ENCODE data around the gene KIAA0930. TPM values are rescaled to one million over a fixed set of nuclear protein-coding genes. Genes with fewer than 3 reads are reported as not detected.
"Not testable (repeated sequence)": the region's sequence is repeated elsewhere in the genome, so short reads cannot be mapped to it uniquely, and the experiment has no call there.

KIAA0930 gene
- 53.0 TPM for polyA plus RNA-seq (2012; ENCODE audit: insufficient read depth, insufficient read length)

DNA sequence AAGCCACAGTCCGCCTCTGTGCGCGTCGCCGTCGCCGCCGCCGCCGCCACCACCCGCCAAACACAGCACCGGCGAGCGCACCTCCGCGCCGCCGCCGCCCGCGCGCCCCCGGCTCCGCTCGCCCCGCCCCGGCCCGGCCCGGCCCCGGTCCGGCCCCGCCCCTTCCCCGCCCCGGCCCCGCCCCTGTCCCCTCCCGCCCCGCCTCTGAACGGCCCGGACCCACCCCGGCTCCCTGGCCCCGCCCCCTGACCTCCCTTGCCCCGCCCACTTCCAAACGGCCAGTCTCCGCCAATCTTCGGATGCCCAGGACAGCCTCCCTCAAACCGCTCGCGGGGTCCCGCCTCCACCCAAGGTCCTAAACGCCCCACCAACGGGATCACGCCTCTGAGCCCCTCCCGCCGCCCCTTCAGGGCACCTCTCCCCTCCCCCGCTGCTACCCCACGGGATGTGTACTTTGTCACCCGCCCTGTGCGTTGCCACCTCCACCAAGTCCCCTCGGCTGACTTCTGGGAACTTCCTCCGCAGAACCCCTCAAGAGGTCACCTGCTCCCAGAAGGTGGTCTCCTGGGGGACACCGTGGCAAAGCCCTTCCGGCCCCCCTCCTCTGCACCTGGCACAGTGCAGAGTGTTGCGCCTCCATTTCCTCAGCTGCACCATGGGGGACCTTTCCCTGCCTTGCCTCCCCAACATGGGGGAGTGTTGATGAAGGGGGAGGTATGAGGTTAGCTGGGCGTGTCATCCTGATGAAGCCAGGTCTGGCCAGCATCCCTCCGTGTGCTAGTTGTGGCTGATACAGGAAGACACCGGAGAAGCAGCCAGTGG lies at the start of gene KIAA0930:
KIAA0930 (minus strand) TSS at position 85 of the 822 bp plus-strand sequence. CDS start 191 bp downstream, outside the sequence.
- peak; percentile 77 for DNase-seq (ENCODE audit: low read depth, low spot score)
- peak within 1 kb of the TSS; percentile 62 for H3K4me3 ChIP-seq (ENCODE audit: low read length)

GRCh38 chr22:45286854-45287551 lies 46.3 kb upstream of the KIAA0930 start:
- H3K4me3 ChIP-seq (ENCODE audit: low read length), result no peak overlapping the region
- DNase-seq (ENCODE audit: low read depth, low spot score), result no peak

GRCh38 chr22:45285263-45286058 lies 44.8 kb upstream of the KIAA0930 start:
- no peak overlapping the region for H3K4me3 ChIP-seq (ENCODE audit: low read length)
- no peak for DNase-seq (ENCODE audit: low read depth, low spot score)

GRCh38 chr22:45284705-45285262 lies 44.1 kb upstream of the KIAA0930 start, which contains the start of gene UPK3A:
Gene UPK3A (plus strand): TSS chr22:45284949. CDS start chr22:45285014, 65 bp downstream.
- no peak within 1 kb of the TSS for H3K4me3 ChIP-seq (ENCODE audit: low read length)
- no peak for DNase-seq (ENCODE audit: low read depth, low spot score)

DNA sequence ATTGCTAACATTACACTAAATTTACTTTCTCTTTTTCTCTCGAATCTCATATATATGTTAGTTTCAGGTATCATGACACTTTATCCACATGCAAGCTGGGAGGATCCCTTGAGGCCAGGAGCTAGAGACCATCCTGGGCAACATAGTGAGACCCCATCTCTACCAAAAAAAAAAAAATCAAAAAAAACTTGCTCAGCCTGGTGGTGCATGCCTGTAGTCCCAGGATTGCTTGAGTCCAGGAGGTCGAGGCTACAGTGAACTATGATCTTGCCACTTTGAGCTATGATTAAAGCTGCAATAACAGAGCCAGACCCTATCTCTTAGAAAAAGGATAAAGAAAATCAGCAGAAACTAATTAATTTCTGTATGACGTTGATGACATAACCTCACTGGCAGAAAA lies 40.3 kb upstream of the KIAA0930 start:
- no peak for DNase-seq (ENCODE audit: low read depth, low spot score)
- no peak overlapping the region for H3K4me3 ChIP-seq (ENCODE audit: low read length)

DNA sequence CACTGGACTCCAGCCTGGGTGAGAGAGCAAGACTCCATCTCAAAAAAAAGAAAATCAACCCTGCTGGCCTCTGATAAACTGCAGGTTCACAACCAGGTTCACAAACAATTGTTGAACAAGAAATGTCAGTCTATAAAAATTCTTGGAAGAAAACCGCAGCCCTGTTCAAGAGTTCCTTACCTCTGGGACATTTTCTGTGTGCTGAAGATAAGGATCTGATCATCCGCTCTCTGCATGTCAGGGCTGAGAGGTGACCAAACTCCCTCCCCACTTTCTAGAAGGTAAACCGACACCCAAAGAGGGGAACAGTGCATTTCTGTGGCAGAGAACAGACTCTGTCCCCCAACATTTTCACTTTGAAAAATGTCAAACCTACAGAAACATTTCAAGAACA lies 39.9 kb upstream of the KIAA0930 start:
- DNase-seq (ENCODE audit: low read depth, low spot score), result no peak
- H3K4me3 ChIP-seq (ENCODE audit: low read length), result no peak overlapping the region

DNA sequence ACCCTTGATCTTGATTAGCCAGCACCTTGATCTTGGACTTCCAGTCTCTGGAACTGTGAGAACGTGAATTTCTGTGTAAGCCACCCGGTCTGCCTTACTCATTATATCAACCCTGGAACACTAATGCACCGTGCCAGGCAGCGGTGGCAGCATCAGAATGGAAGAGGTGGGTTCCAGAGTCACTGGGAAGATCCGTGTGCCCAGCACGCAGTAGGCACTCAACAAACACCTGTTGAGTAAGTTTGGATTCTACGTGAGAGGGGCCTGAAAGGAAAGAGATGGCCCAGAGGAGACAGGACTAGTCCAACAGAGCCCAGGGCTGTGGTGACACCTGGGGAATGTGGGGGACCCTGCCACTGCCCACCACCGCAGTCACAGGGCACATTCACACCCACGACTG lies 37.4 kb upstream of the KIAA0930 start:
- DNase-seq (ENCODE audit: low read depth, low spot score), result no peak
- H3K4me3 ChIP-seq (ENCODE audit: low read length), result no peak overlapping the region

DNA sequence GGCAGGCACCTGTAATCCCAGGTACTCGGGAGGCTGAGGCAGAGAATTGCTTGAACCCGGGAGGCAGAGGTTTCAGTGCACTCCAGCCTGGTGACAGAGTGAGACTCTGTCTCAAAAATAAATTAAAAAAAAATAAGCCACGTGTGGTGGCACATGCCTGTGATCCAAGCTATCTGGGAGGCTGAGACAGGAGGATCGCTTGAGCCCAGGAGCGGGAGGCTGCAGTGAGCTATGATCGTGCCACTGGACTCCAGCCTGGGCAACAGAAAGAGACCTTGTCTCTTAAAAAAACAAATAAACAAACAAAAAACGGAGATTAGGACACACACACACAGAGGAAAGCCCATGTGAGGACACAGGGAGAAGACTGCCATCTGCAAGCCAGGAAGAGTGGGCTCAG lies 37.0 kb upstream of the KIAA0930 start:
- DNase-seq (ENCODE audit: low read depth, low spot score); H3K4me3 ChIP-seq (ENCODE audit: low read length): not testable (repeated sequence)

DNA sequence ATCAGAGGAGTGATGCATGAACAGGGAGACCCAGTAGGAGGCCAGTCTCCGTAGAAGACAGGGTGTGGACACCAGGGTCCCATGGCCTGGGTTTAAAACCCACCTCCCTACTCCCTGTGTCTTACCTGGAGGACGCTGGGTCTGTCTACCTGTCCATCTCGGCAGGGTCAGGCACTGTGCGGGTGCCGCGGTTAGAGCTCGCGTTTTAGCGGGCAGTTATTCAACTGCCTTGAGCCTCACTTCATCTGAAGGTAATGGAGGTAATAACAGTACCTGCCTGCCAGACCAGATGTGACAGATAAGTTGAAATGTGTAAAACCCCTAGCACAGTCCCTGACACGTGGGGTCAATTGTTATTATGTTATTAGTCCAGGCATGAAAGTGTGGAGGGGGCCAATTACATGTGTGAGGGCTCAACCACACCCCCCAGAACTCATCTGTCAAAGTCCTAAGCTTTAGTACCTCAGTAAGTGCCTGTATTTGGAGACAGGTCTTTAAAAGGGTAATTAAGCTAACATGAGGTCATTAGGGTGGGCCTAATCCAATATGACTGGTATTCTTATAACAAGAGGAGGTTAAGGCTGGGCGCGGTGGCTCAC lies 35.9 kb upstream of the KIAA0930 start:
- no peak overlapping the region for H3K4me3 ChIP-seq (ENCODE audit: low read length)
- no peak for DNase-seq (ENCODE audit: low read depth, low spot score)

DNA sequence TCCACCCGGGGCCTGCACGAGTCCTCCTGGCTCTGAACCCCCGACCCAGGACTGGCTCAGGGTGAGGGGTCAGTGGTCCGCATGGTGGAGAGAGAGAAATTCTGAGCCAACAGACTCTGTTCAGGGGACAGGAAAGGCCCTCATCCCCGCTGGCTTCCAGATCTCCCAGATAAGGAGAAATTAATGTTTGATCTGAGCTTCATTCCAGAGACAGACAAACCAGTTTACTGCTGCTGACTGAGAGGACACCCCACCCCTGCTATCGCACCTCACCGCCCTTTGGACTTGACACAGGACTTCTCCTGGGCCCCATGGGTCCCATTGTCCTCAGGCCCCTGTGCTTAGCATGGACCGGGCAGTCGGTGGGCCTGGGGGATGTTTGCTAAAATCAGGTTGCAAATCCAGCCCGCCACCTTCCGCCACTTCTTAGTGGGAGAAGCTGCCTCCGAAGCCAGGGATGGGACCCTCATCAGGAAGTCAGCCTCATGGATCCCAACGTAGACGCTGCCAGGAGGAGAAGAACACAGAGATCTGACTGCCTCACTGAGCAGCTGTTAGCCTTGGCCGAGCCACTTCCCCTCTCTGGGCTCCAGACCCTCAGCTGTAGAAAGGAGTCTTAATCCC lies 32.9 kb upstream of the KIAA0930 start:
- DNase-seq (ENCODE audit: low read depth, low spot score), result no peak

GRCh38 chr22:45272498-45272897 lies 31.8 kb upstream of the KIAA0930 start:
- no peak for DNase-seq (ENCODE audit: low read depth, low spot score)
- no peak overlapping the region for H3K4me3 ChIP-seq (ENCODE audit: low read length)

More for the DNA sequence above, 32.9 kb upstream of the KIAA0930 start:
- no peak overlapping the region for H3K4me3 ChIP-seq (ENCODE audit: low read length)

GRCh38 chr22:45271667-45272201 lies 31.0 kb upstream of the KIAA0930 start:
- DNase-seq (ENCODE audit: low read depth, low spot score), result no peak
- no peak overlapping the region for H3K4me3 ChIP-seq (ENCODE audit: low read length)

DNA sequence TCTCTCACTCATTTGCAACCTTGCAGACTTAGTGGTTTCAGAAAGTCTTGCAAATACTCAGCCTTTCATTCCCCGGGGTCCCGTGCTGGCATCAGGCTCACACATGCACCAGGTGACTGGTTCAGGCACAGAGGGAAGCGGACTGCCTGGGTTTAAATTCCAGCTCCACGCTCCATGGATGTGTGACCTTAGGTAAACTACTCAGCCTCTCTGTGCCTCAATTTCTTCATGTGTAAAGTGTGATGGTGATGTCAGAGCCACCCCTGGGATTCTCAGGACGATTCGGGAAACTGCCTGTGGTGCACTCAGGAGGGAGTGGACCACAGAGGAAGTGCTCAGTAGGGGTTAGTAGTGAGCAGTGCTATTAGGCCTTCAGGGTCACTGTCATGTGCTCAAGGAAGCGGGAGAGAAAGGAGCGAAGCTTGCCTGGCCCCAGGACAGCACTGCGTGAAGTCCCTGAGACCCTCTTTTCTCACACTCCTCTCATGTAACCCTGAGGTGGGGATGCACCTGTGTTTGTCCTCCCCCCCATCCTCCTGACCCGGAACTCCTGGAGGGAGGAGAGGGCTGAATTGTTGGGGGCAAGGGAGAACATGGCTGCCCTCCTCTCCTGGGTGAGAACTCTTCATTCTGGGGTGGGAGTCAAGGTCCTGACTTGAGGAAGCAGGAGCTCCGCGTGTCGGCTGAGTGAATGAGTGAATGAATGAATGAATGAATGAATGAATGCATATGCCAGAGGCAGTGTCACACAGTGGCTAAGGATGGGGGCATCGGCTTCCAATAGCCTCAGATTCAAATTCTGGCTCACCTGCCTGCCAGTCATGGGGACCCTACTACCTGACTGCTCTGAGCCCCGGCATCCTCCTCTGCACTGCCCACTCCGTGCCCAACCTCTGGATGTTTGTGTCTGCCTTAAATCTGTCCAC lies 29.7 kb upstream of the KIAA0930 start:
- DNase-seq (ENCODE audit: low read depth, low spot score), result no peak
- H3K4me3 ChIP-seq (ENCODE audit: low read length), result no peak overlapping the region

- H3K4me3 ChIP-seq (ENCODE audit: low read length), result peak overlapping the region; percentile 54
- peak; percentile 48 for DNase-seq (ENCODE audit: low read depth, low spot score)
Measured at GRCh38 chr22:45268958-45269844, 28.5 kb upstream of the KIAA0930 start.

GRCh38 chr22:45268167-45268957 lies 27.7 kb upstream of the KIAA0930 start:
- H3K4me3 ChIP-seq (ENCODE audit: low read length), result peak overlapping the region; percentile 54
- no peak for DNase-seq (ENCODE audit: low read depth, low spot score)
